A549 treated with AZD2906 at 1 μM for 4 hours (cell line): Measurements from ENCODE around the gene CAVIN1. TPM values are rescaled to one million over a fixed set of nuclear protein-coding genes. Genes with fewer than 3 reads are reported as not detected.

Source experiments
- total RNA-seq: library from RNA; stranded (reverse); fragments of 200-300 nt; extraction: Qiagen RNA extraction; gene quantifications from 5 replicates; pipeline ENCODE4 v1.2.3, GENCODE V29; 2022

The CAVIN1 gene
- 387 to 420 TPM (median 390 TPM) in 5 replicates for total RNA-seq

GRCh38 chr17:42422958-42423712, at the start of gene CAVIN1:
Gene CAVIN1 (minus strand): TSS chr17:42423256. CDS start chr17:42423097, 159 bp downstream.

GRCh38 chr17:42458497-42459255, 35.6 kb upstream of the CAVIN1 start, which contains the start of gene ATP6V0A1:
Gene ATP6V0A1 (plus strand): TSS chr17:42458878. CDS start chr17:42460895, 2,017 bp downstream.

GRCh38 chr17:42388381-42389134, 34.5 kb downstream of the CAVIN1 start, which contains the start of gene STAT3:
Gene STAT3 (minus strand): TSS chr17:42388442. CDS start chr17:42348516, 39,926 bp downstream.

Other genes starting within 250 kb of the CAVIN1 start
- gene KCNH4, start 242.1 kb downstream of the CAVIN1 start, total RNA-seq: 0.18 to 0.36 TPM (median 0.31 TPM) in 5 replicates
- gene HCRT, start 237.8 kb downstream of the CAVIN1 start, total RNA-seq: 0.20 TPM in 1 of 5 replicates, not detected in the others
- 16.0 to 21.7 TPM (median 19.8 TPM) in 5 replicates for gene GHDC, start 228.8 kb downstream of the CAVIN1 start, total RNA-seq
- 25.3 to 30.0 TPM (median 26.2 TPM) in 5 replicates for gene STAT5B, start 146.9 kb downstream of the CAVIN1 start, total RNA-seq
- 6.8 to 8.9 TPM (median 7.8 TPM) in 5 replicates for gene STAT5A, start 134.8 kb downstream of the CAVIN1 start, total RNA-seq
- gene STAT3, start 34.8 kb downstream of the CAVIN1 start, total RNA-seq: 68.0 to 74.3 TPM (median 72.2 TPM) in 5 replicates
- 29.3 to 42.1 TPM (median 36.0 TPM) in 5 replicates for gene ATP6V0A1, start 35.6 kb upstream of the CAVIN1 start, total RNA-seq
- 34.3 to 48.3 TPM (median 46.9 TPM) in 5 replicates for gene NAGLU, start 113.0 kb upstream of the CAVIN1 start, total RNA-seq
- 0.95 to 1.8 TPM (median 1.5 TPM) in 5 replicates for gene HSD17B1, start 129.7 kb upstream of the CAVIN1 start, total RNA-seq
- gene COASY, start 138.9 kb upstream of the CAVIN1 start, total RNA-seq: 103 to 126 TPM (median 118 TPM) in 5 replicates
- 58.2 to 62.5 TPM (median 61.8 TPM) in 5 replicates for gene MLX, start 143.8 kb upstream of the CAVIN1 start, total RNA-seq
- gene PSMC3IP, start 154.5 kb upstream of the CAVIN1 start, total RNA-seq: 30.0 to 33.0 TPM (median 31.6 TPM) in 5 replicates
- gene RETREG3, start 186.1 kb upstream of the CAVIN1 start, total RNA-seq: 23.5 to 29.0 TPM (median 26.5 TPM) in 5 replicates
- 134 to 147 TPM (median 139 TPM) in 5 replicates for gene TUBG1, start 186.4 kb upstream of the CAVIN1 start, total RNA-seq
- gene TUBG2, start 236.0 kb upstream of the CAVIN1 start, total RNA-seq: 15.2 to 22.9 TPM (median 20.9 TPM) in 5 replicates